ENCODE data around the gene ZFPM1.
"Not testable (repeated sequence)": the region's sequence is repeated elsewhere in the genome, so short reads cannot be mapped to it uniquely, and the experiment has no call there.

Gene ZFPM1

DNA sequence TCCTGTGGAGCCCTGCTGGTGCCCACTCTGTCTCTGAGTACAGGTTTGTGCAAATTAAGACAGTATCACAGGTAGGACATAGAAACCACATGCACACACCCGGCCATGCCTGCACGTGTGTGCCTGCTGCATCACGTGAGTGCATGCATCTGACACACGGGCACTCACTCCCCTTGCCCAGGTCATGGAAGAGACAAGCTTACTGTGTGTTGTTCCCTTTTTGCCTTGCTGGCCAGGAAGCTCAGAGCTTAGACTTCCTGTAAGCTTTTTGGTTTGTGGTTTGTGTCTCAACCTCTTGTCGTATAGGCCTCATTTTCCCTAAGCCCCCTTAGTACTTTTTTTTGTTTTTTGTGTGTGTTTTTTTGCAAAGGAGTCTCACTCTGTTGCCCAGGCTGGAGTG lies 45.3 kb upstream of the ZFPM1 start:
- DNase-seq (ENCODE audit: low read depth): no peak
- no peak overlapping the region for H3K4me3 ChIP-seq (ENCODE audit: low read length)
- TF ChIP-seq, protein P1, sequence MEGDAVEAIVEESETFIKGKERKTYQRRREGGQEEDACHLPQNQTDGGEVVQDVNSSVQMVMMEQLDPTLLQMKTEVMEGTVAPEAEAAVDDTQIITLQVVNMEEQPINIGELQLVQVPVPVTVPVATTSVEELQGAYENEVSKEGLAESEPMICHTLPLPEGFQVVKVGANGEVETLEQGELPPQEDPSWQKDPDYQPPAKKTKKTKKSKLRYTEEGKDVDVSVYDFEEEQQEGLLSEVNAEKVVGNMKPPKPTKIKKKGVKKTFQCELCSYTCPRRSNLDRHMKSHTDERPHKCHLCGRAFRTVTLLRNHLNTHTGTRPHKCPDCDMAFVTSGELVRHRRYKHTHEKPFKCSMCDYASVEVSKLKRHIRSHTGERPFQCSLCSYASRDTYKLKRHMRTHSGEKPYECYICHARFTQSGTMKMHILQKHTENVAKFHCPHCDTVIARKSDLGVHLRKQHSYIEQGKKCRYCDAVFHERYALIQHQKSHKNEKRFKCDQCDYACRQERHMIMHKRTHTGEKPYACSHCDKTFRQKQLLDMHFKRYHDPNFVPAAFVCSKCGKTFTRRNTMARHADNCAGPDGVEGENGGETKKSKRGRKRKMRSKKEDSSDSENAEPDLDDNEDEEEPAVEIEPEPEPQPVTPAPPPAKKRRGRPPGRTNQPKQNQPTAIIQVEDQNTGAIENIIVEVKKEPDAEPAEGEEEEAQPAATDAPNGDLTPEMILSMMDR (conservative IDR thresholded peaks at IDR 0.05; ENCODE audit: low read length): no peak

DNA sequence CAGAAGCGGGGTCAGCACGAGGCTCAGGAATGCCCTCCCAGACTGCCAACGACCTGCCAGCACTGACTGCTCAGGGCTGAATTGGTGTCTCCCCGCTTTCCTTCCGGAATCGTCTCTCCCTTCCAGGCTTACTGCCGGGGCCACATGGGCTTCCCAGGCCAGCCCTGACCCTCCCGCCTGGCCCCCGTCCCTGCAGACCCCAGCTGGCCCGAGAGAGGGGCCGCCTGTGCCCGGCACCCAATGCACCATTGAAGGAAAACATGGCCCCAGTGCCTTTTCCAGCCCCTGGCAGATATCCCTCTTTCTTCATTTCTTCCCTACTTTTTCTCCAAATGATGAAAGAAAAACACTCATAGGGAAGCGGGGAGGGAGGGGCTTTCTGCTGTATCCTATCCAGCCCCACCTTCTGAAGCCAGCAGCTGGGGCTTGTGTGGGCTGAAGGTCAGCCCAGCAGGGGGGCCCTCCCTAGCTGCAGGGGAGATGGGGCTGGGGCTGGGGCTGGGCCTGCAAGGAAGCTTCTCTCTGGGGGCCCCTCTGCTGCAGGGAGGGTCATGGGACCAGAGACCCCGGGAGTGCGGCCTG lies 44.4 kb upstream of the ZFPM1 start:
- no peak overlapping the region for H3K4me3 ChIP-seq (ENCODE audit: low read length)
- DNase-seq (ENCODE audit: low read depth): no peak
- TF ChIP-seq, protein P1 (conservative IDR thresholded peaks at IDR 0.05; ENCODE audit: low read length): no peak

DNA sequence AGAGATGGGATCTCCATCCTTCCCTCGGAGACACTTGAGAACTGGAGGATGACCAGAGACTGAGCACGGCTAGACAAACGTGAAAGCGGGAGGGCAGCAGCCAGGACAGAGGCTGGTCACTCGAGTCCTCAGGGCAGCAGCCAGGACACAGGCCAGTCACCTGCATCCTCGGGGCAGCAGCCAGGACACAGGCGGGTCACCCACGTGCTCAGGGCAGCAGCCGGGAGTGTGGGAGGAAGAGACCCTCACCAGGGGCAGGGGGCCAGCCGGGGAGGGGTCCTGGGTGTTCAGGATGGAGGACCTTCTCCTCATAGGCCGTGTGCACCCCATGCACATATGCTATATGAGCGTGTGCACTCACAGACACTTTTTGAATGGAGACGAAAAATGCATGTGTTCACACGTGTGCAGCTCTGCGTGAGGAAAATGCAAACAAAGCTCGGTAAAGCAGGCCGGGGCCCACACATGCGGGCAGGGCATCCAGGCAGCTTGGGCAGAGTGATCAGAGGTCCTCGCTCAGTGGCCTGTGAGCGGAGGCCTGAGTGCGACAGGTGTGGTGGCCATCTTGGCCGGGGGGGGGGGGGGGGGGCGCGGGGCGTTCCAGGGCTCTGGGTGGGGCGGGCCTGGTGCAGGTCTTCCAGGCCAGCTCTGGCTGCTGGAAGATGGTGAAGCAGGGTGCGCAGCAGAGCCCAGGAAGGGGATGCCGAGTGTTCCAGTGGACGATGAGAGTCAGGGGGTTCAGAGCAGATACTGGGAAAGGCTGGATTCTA lies 43.6 kb upstream of the ZFPM1 start:
- no peak for DNase-seq (ENCODE audit: low read depth)
- H3K4me3 ChIP-seq (ENCODE audit: low read length): no peak overlapping the region
- TF ChIP-seq, protein P1 (conservative IDR thresholded peaks at IDR 0.05; ENCODE audit: low read length): no peak

DNA sequence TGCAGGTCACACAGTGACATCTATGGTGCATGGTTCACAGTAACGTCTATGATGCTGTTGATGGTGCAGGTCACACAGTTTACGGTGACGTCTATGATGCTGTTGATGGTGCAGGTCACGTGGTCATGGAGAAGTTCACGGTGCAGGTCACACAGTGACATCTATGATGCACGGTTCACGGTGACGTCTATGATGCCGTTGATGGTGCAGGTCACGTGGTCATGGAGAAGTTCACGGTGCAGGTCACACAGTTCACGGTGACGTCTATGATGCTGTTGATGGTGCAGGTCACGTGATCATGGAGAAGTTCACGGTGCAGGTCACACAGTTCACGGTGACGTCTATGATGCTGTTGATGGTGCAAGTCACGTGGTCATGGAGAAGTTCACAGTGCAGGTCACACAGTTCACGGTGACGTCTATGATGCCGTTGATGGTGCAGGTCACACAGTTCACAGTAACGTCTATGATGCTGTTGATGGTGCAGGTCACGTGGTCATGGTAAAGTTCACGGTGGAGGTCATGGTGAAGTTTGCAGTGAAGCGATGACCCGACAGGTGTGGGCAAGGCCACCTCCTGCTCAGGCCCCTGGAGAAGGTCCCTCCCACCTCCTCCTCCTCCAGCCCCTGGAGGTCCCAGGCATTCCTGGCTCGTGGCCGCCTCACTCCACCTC lies 42.6 kb upstream of the ZFPM1 start:
- H3K4me3 ChIP-seq (ENCODE audit: low read length); DNase-seq (ENCODE audit: low read depth): not testable (repeated sequence)

DNA sequence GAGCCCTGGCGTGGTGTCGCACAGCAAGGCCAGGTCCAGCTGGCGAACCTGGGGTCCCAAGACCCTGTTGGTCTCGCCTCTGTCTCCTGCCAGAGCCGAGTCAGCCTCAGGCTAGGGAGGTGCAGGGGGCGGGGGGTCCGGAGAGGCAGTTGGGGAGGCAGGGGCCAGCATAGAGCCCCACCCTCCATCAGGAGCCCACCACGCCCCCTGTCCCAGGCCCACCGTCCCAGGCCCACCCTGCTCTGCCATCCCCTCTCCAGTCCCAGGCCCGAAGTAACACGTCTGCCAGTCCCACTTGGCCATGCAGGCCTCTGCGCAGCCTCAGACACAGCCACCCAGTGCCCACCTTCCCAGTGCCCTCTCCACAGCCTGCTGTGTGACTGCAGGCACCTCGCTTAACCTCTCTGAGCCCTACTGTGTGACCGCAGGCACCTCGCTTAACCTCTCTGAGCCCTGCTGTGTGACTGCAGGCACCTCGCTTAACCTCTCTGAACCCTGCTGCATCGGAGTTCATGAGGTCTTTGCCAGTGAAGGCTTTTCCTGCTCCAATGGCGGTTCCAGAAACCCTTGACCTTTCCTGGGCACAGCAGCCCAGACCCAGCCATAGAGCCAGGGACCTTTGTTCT lies 41.0 kb upstream of the ZFPM1 start:
- no peak overlapping the region for H3K4me3 ChIP-seq (ENCODE audit: low read length)
- DNase-seq (ENCODE audit: low read depth): no peak
- TF ChIP-seq, protein P1 (conservative IDR thresholded peaks at IDR 0.05; ENCODE audit: low read length): no peak

DNA sequence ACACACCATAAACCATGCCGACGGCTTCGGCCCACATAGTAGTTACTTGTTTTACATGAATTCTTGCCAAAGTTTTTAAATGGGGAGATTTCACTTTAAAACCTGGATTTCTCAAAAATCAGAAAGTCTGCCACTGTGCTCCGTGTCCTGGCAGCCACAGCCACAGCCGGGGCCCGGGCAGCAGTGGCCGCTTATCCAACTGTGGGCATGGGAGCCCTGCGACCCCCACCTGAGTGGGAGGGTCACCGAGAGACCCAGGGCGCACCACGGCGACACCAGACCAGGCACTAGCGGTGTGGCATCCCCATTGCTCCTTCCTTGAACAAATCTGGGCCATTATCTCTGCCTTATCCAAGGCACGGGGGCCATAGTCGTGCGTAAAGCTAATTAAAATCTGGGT lies 40.3 kb upstream of the ZFPM1 start:
- TF ChIP-seq, protein P1 (conservative IDR thresholded peaks at IDR 0.05; ENCODE audit: low read length): no peak
- H3K4me3 ChIP-seq (ENCODE audit: low read length): no peak overlapping the region
- no peak for DNase-seq (ENCODE audit: low read depth)

DNA sequence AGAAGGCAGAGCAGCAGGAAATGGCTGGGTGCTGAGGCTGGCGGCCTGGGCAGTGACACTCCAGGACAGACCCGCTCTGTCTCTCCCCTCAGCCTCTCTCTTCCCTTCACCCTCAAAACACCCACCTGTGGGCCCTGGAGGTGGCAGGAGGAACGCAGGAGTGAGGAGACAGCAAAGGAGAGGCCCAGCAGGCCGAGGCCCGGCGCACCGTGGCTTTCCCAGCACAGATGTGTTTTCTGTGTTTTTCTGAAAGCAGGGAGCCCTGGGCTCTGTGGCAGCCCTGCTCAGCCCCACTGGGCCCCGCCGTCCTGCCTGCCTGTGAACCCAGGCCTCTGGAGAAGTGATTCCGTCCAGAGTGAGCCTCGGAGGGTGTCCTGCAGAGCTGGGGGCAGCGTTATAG lies 39.8 kb upstream of the ZFPM1 start:
- no peak overlapping the region for H3K4me3 ChIP-seq (ENCODE audit: low read length)
- DNase-seq (ENCODE audit: low read depth): no peak
- TF ChIP-seq, protein P1 (conservative IDR thresholded peaks at IDR 0.05; ENCODE audit: low read length): no peak
